ENCODE data around the gene ASPRV1.

The ASPRV1 gene

DNA sequence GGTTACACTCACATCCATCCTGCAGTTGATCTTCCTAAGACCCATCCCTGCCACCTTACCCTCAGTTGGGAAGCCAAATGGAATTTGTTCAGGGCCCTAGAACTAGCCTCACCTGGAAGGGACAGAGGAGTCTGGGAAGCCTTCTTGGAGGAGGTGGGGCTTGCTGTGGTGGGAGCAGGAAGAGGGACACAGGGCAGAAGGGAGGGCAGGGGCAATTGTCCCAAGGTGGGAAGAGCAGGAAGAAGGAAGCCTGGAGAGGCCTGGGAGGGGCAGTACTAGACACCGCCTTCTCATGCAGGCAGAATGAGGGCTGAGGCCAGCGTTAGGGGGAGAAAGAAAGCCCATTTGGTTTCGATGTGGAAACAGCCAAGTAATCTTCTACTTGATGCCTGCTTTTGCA lies 34.1 kb upstream of the ASPRV1 start:
- no peak for DNase-seq
- TF ChIP-seq POLR2A (IDR thresholded peaks at IDR 0.05; ENCODE audit: low read length) = no peak

DNA sequence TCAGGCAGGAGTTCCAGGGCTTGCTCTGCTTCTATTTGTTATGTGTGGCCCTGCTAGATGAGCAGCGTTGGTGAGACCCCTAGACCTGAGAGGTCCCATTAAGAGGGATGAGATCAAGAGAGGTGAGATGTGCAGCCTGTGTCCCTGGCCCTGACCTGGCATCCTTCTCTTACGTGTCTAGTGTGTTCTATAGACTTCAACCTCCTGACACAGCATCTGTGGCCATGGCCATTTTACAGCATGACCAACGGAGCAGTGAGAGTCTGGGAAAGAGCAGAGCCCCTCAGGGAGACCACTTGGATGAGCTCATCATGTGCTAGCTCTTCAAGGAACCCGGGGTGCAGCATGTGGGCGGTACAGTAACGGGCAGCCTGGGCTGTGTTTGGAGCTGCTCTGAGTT lies 32.7 kb upstream of the ASPRV1 start:
- TF ChIP-seq GATA1 (IDR thresholded peaks at IDR 0.05; ENCODE audit: low read depth, low read length) (no peak), POLR2A (IDR thresholded peaks at IDR 0.05; ENCODE audit: low read length) (no peak)
- no peak for DNase-seq

GRCh38 chr2:69993708-69994107 lies 32.3 kb upstream of the ASPRV1 start:
- TF ChIP-seq POLR2A (IDR thresholded peaks at IDR 0.05; ENCODE audit: low read length) (no peak), GATA1 (IDR thresholded peaks at IDR 0.05; ENCODE audit: low read depth, low read length) (no peak)

DNA sequence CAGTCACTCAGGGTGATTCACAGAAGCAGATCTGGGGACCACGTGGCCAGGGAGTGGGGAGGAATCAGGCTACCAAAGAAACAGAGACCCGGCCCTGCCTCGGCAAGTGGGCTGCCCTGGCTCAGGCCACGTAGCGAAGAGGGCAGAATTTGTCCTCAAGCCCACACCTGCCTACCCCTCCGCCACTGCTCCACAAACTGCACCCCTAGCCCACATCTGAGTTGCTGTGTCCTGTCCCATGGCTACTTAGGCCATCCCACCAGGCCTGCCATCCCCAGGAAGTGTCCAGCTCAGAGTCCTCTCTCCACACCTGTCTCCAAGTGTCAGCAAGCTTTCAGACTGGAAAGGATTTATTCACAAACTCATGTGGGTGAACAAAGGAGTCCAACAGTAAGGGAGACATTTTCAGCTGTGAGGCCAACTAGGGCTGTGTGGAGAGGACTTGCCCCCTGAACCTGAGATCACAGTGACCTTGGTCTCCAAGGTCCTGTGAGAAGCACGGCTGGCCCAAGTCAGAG lies 31.7 kb upstream of the ASPRV1 start:
- no peak for DNase-seq
- no peak for TF ChIP-seq GATA1 (IDR thresholded peaks at IDR 0.05; ENCODE audit: low read depth, low read length)
- no peak for TF ChIP-seq POLR2A (IDR thresholded peaks at IDR 0.05; ENCODE audit: low read length)

More at GRCh38 chr2:69993708-69994107, 32.3 kb upstream of the ASPRV1 start:
- no peak for DNase-seq

DNA sequence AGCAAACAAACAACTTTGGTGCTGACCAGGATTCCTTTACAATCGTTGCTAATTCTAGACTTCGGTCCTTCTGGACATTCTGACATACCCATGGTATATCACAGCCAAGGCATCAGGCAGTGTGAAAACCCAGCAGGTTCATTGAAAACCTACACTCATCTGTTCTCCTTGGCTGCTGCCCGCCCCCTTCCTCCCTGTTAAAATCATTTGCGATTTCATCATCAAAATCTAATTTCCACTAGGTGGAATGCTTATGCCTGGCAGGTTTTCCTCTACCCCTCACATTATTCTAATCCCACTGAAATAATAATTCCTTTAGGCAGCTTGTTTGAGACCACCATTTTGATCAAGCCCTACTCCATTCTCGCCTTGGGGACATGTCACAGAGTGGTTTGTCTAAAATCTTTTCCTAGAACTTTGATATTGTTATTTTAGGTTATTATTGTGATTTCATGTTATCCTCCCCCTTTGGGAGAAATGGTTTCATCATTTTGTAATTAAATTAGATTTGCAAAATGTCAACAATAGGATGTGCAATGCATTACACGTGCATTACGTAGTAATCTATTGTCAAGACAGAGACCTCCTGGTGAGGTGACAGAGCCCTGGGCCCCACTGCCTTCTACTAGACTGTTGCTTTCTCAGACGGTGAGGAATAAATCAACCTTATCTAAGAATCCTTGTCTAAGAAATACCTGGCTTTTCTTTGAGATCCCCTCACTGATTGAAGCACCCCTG lies 31.0 kb upstream of the ASPRV1 start:
- DNase-seq = no peak
- TF ChIP-seq POLR2A (IDR thresholded peaks at IDR 0.05; ENCODE audit: low read length) = no peak
- no peak for TF ChIP-seq GATA1 (IDR thresholded peaks at IDR 0.05; ENCODE audit: low read depth, low read length)

DNA sequence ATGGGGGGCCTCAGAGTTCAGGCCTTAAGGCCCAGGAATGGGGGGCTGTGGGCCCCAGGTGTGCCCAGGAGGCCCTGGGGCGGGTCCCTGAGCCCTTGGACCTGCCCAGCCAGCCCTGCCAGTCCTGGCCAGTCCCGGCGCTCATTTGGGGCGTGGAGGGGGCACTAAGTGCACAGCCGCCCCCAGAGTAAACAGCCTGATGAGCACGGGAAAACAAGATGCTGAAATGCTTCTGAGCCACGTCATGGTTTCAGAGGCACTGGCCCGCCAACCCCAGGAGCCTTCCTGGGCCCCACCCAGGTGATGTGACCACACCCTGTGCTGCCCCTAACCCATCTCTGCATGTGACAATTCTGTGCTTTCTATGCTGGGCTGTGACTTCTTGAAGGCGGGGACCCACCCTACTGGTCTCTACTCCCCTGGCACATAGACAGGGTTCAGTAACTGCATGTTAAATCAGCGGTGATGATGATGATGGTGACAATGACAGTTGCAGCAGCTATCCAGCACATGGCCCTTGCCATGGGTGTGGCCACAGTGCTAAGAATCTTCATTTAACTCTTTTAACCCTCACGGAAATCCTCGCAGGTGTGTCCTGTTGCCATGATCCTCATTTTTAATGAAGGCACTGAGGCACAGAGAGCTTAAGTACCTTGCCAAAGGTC lies 28.1 kb upstream of the ASPRV1 start:
- no peak for DNase-seq
- TF ChIP-seq GATA1 (IDR thresholded peaks at IDR 0.05; ENCODE audit: low read depth, low read length) (no peak), POLR2A (IDR thresholded peaks at IDR 0.05; ENCODE audit: low read length) (no peak)

DNA sequence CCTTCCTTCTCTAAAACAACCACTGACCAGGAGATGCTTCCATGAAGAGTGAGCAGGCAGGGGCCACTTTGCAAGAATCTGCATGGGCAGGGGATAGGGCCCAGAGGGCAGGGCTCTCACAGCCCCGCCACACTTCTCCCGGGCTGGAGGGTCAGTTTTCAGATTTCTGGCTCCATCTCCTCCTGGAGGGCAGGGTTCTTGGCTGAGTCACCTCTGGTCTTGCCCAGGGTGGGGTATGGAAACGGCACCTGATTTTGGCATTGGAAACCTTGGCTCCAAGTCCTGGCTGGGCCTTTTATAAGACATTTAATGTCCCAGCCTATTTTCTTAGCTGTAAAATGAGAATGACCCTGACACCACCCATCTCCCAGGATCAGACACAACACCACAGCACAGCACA lies 27.6 kb upstream of the ASPRV1 start:
- no peak for DNase-seq
- no peak for TF ChIP-seq GATA1 (IDR thresholded peaks at IDR 0.05; ENCODE audit: low read depth, low read length)
- no peak for TF ChIP-seq POLR2A (IDR thresholded peaks at IDR 0.05; ENCODE audit: low read length)

DNA sequence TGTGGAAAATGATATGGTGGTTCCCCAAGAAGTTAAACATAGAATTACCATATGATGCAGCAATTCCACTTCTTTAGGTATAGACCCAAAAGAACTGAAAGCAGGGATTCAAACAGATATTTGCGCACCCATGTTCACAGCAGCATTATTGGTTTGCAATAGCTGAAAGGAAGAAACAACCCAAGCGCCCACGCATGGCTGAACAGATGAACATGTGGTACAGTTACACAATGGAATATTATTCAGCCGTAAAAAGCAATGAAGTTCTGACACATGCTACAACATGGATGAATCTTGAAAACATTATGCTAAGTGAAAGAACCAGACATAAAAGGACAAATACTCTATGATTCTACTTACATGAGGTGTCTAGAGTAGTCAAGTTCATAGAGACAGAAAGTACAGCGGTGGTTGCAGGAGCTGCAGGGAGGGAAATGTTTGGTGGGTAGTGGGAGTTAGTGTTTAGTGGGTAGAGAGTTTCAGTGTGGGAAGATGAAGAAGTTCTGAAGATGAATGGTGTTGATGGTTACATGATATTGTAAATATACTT lies 26.7 kb upstream of the ASPRV1 start:
- TF ChIP-seq POLR2A (IDR thresholded peaks at IDR 0.05; ENCODE audit: low read length) (no peak), GATA1 (IDR thresholded peaks at IDR 0.05; ENCODE audit: low read depth, low read length) (no peak)
- DNase-seq = no peak

DNA sequence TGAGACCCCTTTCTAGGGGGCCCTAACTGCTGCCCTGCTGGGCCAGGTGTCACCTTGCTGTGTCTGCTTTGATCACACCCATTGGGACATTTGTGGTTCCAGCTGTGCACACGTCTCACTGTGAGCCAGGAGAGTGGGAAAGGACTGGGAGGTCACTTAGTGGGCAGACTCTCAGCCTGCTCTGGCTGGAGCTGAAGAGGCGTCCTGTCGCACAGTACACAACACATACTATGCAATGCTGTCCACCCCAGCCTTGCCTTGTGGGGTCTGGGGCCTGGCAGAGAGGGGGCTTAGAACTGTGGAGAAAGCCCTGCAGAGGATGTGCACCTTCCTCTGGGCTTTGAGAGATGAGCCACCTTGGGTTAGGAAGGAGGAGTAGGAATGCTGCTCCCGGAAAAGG lies 25.3 kb upstream of the ASPRV1 start:
- no peak for DNase-seq
- TF ChIP-seq GATA1 (IDR thresholded peaks at IDR 0.05; ENCODE audit: low read depth, low read length) = no peak
- TF ChIP-seq POLR2A (IDR thresholded peaks at IDR 0.05; ENCODE audit: low read length) = no peak

DNA sequence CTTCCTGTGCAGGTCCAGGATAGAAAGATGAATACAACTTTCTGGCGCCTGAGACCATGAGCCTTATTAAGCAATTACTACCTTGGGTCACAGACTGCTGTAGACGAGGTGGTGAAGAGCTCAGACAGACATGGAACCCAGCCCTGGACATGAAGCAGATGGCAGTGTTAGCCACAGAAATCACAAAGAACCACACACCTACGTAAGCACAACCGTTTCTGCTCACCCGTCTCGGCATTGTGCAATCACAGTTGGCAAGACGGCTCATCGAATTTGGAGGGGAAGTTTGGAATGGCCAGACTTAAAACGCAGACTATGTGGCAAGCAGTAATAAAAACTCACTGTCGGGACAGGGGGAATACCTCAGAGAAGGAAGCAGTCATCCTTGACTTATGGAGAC lies 24.3 kb upstream of the ASPRV1 start:
- TF ChIP-seq POLR2A (IDR thresholded peaks at IDR 0.05; ENCODE audit: low read length) = no peak
- no peak for TF ChIP-seq GATA1 (IDR thresholded peaks at IDR 0.05; ENCODE audit: low read depth, low read length)
- no peak for DNase-seq

GRCh38 chr2:69985216-69985615 lies 23.8 kb upstream of the ASPRV1 start:
- DNase-seq = no peak

DNA sequence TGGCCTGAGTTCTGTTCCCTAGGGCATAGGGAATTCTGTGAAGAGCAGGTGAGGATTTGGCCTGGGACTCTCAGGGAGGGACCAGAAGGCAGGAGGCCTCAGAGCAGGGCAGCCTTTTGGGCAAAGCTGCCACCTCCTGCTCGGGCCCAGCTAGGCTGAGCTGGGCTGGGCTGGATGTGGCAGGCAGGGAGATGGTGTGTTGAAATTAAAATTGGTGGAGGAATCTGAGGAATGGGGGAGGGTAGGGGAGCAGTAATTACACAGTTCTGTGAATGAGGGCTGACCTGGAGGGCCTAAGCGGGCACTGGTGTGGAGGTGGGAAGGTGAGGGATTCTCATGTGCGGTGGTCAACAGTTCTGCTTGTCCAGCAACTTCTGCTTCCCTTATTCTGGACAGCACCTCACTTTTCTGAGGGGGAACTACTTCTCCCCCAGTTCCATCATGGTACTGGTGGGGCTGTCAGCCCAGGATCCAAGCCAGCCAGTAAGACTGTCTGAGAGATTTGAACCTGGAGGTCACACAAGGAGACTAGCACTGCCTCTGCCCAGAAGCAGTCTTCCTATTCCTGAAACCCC lies 22.0 kb upstream of the ASPRV1 start:
- no peak for DNase-seq
- TF ChIP-seq GATA1 (IDR thresholded peaks at IDR 0.05; ENCODE audit: low read depth, low read length) = no peak
- TF ChIP-seq POLR2A (IDR thresholded peaks at IDR 0.05; ENCODE audit: low read length) = no peak

More at GRCh38 chr2:69985216-69985615, 23.8 kb upstream of the ASPRV1 start:
- TF ChIP-seq POLR2A (IDR thresholded peaks at IDR 0.05; ENCODE audit: low read length) (no peak), GATA1 (IDR thresholded peaks at IDR 0.05; ENCODE audit: low read depth, low read length) (no peak)

DNA sequence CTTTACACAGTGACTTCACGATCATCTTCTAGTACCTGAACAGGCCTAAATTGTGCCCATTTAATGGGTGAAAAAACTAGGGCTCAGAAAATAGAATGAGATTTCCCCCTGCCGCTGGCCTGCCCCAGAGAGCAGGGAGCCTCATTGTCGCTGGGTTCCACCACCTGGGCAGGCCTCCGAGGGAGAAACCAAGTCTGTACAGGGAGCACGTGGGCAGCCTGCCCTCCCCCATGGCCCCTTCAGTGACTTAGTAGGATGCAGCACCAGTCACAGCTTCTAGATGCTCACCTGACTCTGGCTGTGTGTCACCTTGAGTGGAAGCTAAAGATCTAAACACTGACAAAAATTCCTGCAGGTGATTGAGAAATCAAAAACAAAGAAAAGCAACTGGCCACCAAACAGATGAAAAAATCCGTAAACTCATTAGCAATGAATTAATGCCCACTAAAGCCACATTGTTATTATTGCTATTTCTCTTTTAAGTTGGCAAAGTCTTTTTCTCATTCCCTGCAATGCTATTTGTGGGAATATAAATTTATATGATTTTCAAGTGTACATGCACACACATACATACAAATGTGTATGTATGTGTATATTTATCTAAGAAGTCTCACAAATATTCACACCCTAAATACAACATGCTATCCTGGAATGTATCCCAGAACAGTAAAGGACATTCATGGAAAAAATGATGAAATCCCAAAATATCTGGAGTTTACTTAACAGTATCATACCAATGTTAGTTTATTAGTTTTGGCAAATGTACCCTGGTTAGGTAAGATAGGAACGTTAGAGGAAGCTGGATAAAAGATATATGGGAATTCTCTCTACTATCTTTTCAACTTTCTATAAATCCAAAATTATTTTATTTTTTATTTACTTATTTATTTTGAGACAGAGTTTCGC lies 18.7 kb upstream of the ASPRV1 start:
- TF ChIP-seq POLR2A (IDR thresholded peaks at IDR 0.05; ENCODE audit: low read length) = no peak
- TF ChIP-seq GATA1 (IDR thresholded peaks at IDR 0.05; ENCODE audit: low read depth, low read length) = no peak
- DNase-seq = no peak

Measured in erythroblast (primary cell).